Body of pancreas (tissue), 4 donors: ENCODE measurements around the gene EPHB1.

Experiments used
- POLR2A ChIP-seq, 3 donors: fragments of 450-650 bp; IDR thresholded peaks; one replicate each; pipeline ENCODE4 v1.6.1; 2016; ENCODE audit warnings: antibody characterized with exemption in 3 of 3, mild to moderate bottlenecking in 2 of 3
- TF ChIP-seq, protein P1 (sequence below), 7 experiments: fragments of 450-650 bp in 4 of 7; fragments of 200-600 bp in 3 of 7; sonication (generic) in 3 of 7; IDR thresholded peaks; one replicate each; pipeline ENCODE4 v1.5.1; 2016 to 2019; ENCODE audit warnings: antibody characterized with exemption in 7 of 7

DNA sequence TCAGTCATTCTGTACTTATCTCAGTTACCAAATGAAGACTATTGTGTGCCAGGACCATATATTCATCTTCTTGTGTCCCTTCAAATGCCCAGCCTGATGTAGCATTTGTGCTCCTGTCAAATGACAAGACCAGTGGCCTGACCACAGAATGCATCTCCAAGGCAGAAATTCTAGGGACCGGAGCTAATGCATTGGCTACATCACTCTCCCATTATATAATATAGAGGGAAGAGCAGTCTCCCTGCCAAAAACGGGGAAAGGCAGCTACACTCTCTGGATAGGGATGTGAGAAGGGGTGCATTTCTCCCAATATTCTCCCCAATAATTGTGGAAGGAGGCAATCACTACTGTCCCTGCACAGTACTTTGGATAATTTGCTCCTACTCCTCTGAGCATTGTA is 312.0 kb downstream of the EPHB1 start:
- TF ChIP-seq, protein P1, sequence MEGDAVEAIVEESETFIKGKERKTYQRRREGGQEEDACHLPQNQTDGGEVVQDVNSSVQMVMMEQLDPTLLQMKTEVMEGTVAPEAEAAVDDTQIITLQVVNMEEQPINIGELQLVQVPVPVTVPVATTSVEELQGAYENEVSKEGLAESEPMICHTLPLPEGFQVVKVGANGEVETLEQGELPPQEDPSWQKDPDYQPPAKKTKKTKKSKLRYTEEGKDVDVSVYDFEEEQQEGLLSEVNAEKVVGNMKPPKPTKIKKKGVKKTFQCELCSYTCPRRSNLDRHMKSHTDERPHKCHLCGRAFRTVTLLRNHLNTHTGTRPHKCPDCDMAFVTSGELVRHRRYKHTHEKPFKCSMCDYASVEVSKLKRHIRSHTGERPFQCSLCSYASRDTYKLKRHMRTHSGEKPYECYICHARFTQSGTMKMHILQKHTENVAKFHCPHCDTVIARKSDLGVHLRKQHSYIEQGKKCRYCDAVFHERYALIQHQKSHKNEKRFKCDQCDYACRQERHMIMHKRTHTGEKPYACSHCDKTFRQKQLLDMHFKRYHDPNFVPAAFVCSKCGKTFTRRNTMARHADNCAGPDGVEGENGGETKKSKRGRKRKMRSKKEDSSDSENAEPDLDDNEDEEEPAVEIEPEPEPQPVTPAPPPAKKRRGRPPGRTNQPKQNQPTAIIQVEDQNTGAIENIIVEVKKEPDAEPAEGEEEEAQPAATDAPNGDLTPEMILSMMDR (IDR thresholded peaks at IDR 0.05): no peak
- TF ChIP-seq POLR2A (IDR thresholded peaks at IDR 0.05): no peak
